GM12878 (cell line): ENCODE results near the gene ITPR3. TPM values are rescaled to one million over a fixed set of nuclear protein-coding genes. Genes with fewer than 3 reads are reported as not detected.

ENCODE experiments used
- ATAC-seq: fragments of 200-7000 bp; cut with Tn5 transposase; 3 replicates; pipeline ENCODE4 v1.9.1; 2020; ENCODE audit warnings: mild to moderate bottlenecking, moderate library complexity
- BruUV-seq: library from RNA; stranded (reverse); fragments of 400-500 nt; replicated peaks from 2 replicates; lab custom pipeline; 2021; lab: Mats Ljungman, UMichigan
- CTCF ChIA-PET: fragments of 300-600 bp; sonication (Branson Sonifier 250); formaldehyde crosslinking; extraction: SDS; loops from one replicate; lab custom pipeline; 2021; ENCODE audit warnings: inconsistent platforms; lab: Yijun Ruan, JAX
- POLR2A ChIA-PET: fragments of 350-600 bp; formaldehyde crosslinking; extraction: SDS; loops from one replicate; lab custom pipeline; 2021; ENCODE audit warnings: inconsistent platforms; lab: Charles Lee
- RAD21 ChIA-PET: fragments of 300-600 bp; sonication (Branson Sonifier 250); formaldehyde crosslinking; loops from one replicate; lab custom pipeline; 2023; ENCODE audit warnings: antibody characterized with exemption; ENCODE audit not compliant: unreplicated experiment; lab: Charles Lee
- SMC1A ChIA-PET: fragments of 300-600 bp; sonication (Branson Sonifier 250); formaldehyde crosslinking; loops from one replicate; lab custom pipeline; 2023; ENCODE audit not compliant: unreplicated experiment, uncharacterized antibody; lab: Charles Lee
- DNase-seq: peaks from one replicate; pipeline ENCODE4 v3.0.0-alpha.2; 2011; ENCODE audit warnings: low read depth, low spot score
- FAIRE-seq: peaks from 3 replicates; lab custom pipeline; 2011; peaks lifted over from hg19 to GRCh38; lab: Jason Lieb, UNC
- H2AFZ ChIP-seq: 2 replicates; pipeline ENCODE4 v1.6.0; 2011; ENCODE audit warnings: low read depth, low read length, control low read depth; ENCODE audit not compliant: control insufficient read depth
- H3K27ac ChIP-seq: 2 replicates; pipeline ENCODE4 v1.5.1; 2011; ENCODE audit warnings: control low read depth; ENCODE audit not compliant: control insufficient read depth, insufficient read depth
- H3K27me3 ChIP-seq, 2 experiments: replicated peaks in 1 of 2; 2 replicates each; pipeline versions ENCODE4 v1.6.0 to v1.6.1; 2011; ENCODE audit warnings: low read length in 1 of 2; ENCODE audit not compliant: control insufficient read depth in 2 of 2, insufficient read depth in 2 of 2
- H3K36me3 ChIP-seq, 2 experiments: 2 replicates each; pipeline ENCODE4 v1.5.1; 2011; ENCODE audit warnings: low read length in 1 of 2; ENCODE audit not compliant: control insufficient read depth in 2 of 2, insufficient read depth in 2 of 2
- H3K4me1 ChIP-seq: 2 replicates; pipeline ENCODE4 v1.6.1; 2011; ENCODE audit warnings: mild to moderate bottlenecking, low read length, moderate library complexity, mixed read lengths; ENCODE audit not compliant: control insufficient read depth, insufficient read depth
- H3K4me2 ChIP-seq: 2 replicates; pipeline ENCODE4 v1.6.0; 2011; ENCODE audit warnings: control low read depth; ENCODE audit not compliant: control insufficient read depth, insufficient read depth
- H3K4me3 ChIP-seq: fragments of 200-600 bp; sonication (generic); 2 replicates; pipeline ENCODE4 v1.5.1; 2016
- H3K79me2 ChIP-seq: 2 replicates; pipeline ENCODE4 v1.6.0; 2011; ENCODE audit warnings: low read length; ENCODE audit not compliant: control insufficient read depth, insufficient read depth
- H3K9ac ChIP-seq: 2 replicates; pipeline ENCODE4 v1.8.0; 2011; ENCODE audit warnings: low read length, control low read depth, mixed read lengths; ENCODE audit not compliant: control insufficient read depth, insufficient read depth
- H3K9me3 ChIP-seq: replicated peaks from 3 replicates; pipeline ENCODE4 v1.5.1; 2011; ENCODE audit warnings: mild to moderate bottlenecking, low read length; ENCODE audit not compliant: control insufficient read depth, insufficient read depth
- H4K20me1 ChIP-seq: 2 replicates; pipeline ENCODE4 v1.6.0; 2011; ENCODE audit not compliant: control insufficient read depth, insufficient read depth
- BHLHE40 ChIP-seq, 2 experiments: fragments of 450-650 bp in 1 of 2; IDR thresholded peaks; 2 replicates each; pipeline ENCODE4 v1.6.1; 2011 to 2017; ENCODE audit warnings: low read depth in 2 of 2, borderline replicate concordance in 1 of 2, improper control_type of control experiment in 1 of 2, low read length in 1 of 2, mild to moderate bottlenecking in 1 of 2
- FOXM1 ChIP-seq: IDR thresholded peaks from 2 replicates; pipeline ENCODE4 v1.6.1; 2012; ENCODE audit warnings: low read depth, mild to moderate bottlenecking, inconsistent platforms, low read length, moderate library complexity
- GABPA ChIP-seq: IDR thresholded peaks from 2 replicates; pipeline ENCODE4 v1.6.1; 2014; ENCODE audit warnings: antibody characterized with exemption, low read depth, mild to moderate bottlenecking, inconsistent platforms
- PKNOX1 ChIP-seq: fragments of 450-650 bp; IDR thresholded peaks from 2 replicates; pipeline ENCODE4 v1.6.1; 2016; ENCODE audit warnings: mild to moderate bottlenecking
- RAD21 ChIP-seq: IDR thresholded peaks from 2 replicates; pipeline ENCODE4 v1.6.1; 2011; ENCODE audit warnings: mild to moderate bottlenecking, low read depth, low read length, moderate library complexity; ENCODE audit not compliant: insufficient read depth
- RELB ChIP-seq: fragments of 450-650 bp; IDR thresholded peaks from 2 replicates; pipeline ENCODE4 v1.6.1; 2017; ENCODE audit warnings: low read depth, mild to moderate bottlenecking, moderate library complexity
- SMARCA5 ChIP-seq: fragments of 450-650 bp; IDR thresholded peaks from 2 replicates; pipeline ENCODE4 v1.6.1; 2017; ENCODE audit warnings: mild to moderate bottlenecking
- SMC3 ChIP-seq: IDR thresholded peaks from 2 replicates; pipeline ENCODE4 v1.6.1; 2011; ENCODE audit warnings: low read length, improper control_type of control experiment, borderline replicate concordance
- WGBS: methylation state at CpG from one replicate; pipeline ENCODE4 v1.1.6; 2016; ENCODE audit warnings: low lambda C conversion rate; ENCODE audit not compliant: insufficient replicate concordance, insufficient coverage; ENCODE audit errors: missing lambda C conversion rate; 5-methylcytosine and 5-hydroxymethylcytosine counted together
- in situ Hi-C: fragments of 300-500 bp; cut with MboI; formaldehyde crosslinking; loops from 9 replicates; pipeline ENCODE4 v1.14.3; 2018; ENCODE audit warnings: mixed read lengths
- intact Hi-C: fragments of 100-400 bp; cut with micrococcal nuclease; formaldehyde crosslinking; loops from one replicate; pipeline ENCODE4 v1.14.2; 2022; ENCODE audit not compliant: unreplicated experiment
- polyA plus RNA-seq, 11 experiments: library from polyadenylated mRNA; depleted of rRNA in 4 of 11; unstranded in 6 of 11; stranded (reverse) in 5 of 11; fragments of >200 nt; fragmentation: Nextera tagmentation in 4 of 11; fragmentation: Illumina TruSeq in 1 of 11; extraction: Ambion mirVana in 4 of 11; extraction: Trizol in 1 of 11; gene quantifications; 1 replicate in 1 of 11; 2 replicates in 10 of 11; pipeline versions ENCODE4 v1.2.1 to v1.2.3, GENCODE V29; 2011 to 2016; ENCODE audit warnings: inconsistent platforms in 2 of 11, missing spikeins in 2 of 11, low read depth in 1 of 11
- total RNA-seq, 4 experiments: library from RNA; depleted of rRNA in 3 of 4; stranded (reverse); fragments of >200 nt in 3 of 4; fragmentation: Illumina TruSeq in 1 of 4; extraction: Trizol in 1 of 4; gene quantifications; 2 replicates each; pipeline versions ENCODE4 v1.2.1 to v1.2.3, GENCODE V29; 2013 to 2021
- TF ChIP-seq, protein P1 (sequence below), 3 experiments: IDR thresholded peaks in 2 of 3; conservative IDR thresholded peaks in 1 of 3; 2 replicates each; pipeline ENCODE4 v1.5.1; 2011; ENCODE audit warnings: low read depth in 3 of 3, low read length in 3 of 3, mild to moderate bottlenecking in 3 of 3, control low read depth in 2 of 3, moderate library complexity in 2 of 3, inconsistent platforms in 1 of 3, mixed read lengths in 1 of 3; ENCODE audit not compliant: control insufficient read depth in 2 of 3, insufficient read depth in 1 of 3; ENCODE audit errors: extremely low read depth in 1 of 3
- TF ChIP-seq, protein P2 (sequence below): IDR thresholded peaks from 2 replicates; pipeline ENCODE4 v1.6.1; 2011; ENCODE audit warnings: borderline replicate concordance, low read depth, mild to moderate bottlenecking, moderate library complexity, mixed read lengths, low read length; ENCODE audit not compliant: insufficient read depth; ENCODE audit errors: extremely low read length

The ITPR3 gene
- total and polyA plus RNA-seq, 10 of the 15 experiments (the other 5 are each of a cell fraction or from before 2014, with no cell fraction given): 0.32 to 34.0 (median 11.9) TPM

DNA sequence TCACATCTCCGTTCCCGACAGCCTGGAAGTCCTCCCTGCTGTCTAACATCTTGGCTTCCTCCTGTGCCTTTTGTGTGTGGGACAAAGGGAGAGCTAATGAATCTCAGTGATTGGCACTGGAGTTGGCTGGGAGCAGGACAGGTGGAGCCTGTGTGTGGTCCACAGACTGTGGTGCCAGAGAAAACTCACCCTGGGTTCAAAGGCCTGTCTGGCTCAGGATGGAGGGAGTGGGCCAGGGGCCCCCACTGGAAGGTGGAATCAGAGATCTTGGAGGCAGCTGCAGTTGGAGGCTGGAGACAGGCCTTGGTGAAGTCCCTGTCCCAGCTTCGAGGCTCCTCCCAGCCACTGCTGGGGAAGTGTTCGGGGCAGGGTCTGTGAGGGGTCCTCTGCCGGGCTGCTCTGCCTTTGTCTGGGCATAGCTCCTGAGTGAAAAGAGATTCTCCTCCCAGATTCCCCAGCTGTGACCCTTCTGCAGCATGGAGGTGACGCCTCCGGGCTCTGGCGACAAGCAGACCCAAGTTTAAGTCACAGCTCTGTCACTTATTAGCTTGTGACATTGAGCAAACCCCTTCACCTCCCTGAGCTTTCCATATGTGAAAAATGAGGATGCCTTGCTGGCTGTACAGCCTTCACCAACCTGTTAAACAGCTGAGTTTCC is 13.9 kb upstream of the ITPR3 start (continued):
- no peak for TF ChIP-seq RAD21

GRCh38 chr6:33607784-33608161 is 13.3 kb upstream of the ITPR3 start:
- Histone ChIP-seq H3K9ac (no peak overlapping the region), H3K4me2 (no peak overlapping the region), H3K27ac (no peak overlapping the region), H4K20me1 (no peaks in the 10 kb centered on the region), H2AFZ (no peak overlapping the region), H3K9me3 (no peaks in the 10 kb centered on the region; the same call in 2 of the 3 replicates), H3K4me1 (no peaks in the 10 kb centered on the region), H3K36me3 (no peaks in the 10 kb centered on the region), H3K79me2 (no peaks in the 10 kb centered on the region), H3K4me3 (no peak overlapping the region), H3K27me3 (no peaks in the 10 kb centered on the region; a peak in 1 of 4 replicates)
- in situ Hi-C loops: no loop called here
- CTCF ChIA-PET: interaction anchor here (0.6 to 6.0 kb wide), 29 partner anchors 8 to 315 kb away, joined by 3 to 235 read pairs (median 4); partner anchors contain the start of genes BAK1, ITPR3, UQCC2 and ZBTB9
- DNase-seq: no peak
- TF ChIP-seq RELB (no peak), FOXM1 (no peak), SMARCA5 (peak; percentile 90), GABPA (no peak), RAD21 (peak; percentile 59), PKNOX1 (0 out of 2 replicates have a peak, but pooled peaks have one; percentile 13), SMC3 (peak; percentile 63; the same call in 1 of the 2 replicates), BHLHE40 (IDR thresholded peaks at IDR 0.05; ENCODE audit: borderline replicate concordance in 1 of 2, low read depth in 2 of 2, low read length in 1 of 2) (peak in 1 of 2 experiments; percentile 28; a peak in 1 of 4 replicates)
- TF ChIP-seq, protein P1, sequence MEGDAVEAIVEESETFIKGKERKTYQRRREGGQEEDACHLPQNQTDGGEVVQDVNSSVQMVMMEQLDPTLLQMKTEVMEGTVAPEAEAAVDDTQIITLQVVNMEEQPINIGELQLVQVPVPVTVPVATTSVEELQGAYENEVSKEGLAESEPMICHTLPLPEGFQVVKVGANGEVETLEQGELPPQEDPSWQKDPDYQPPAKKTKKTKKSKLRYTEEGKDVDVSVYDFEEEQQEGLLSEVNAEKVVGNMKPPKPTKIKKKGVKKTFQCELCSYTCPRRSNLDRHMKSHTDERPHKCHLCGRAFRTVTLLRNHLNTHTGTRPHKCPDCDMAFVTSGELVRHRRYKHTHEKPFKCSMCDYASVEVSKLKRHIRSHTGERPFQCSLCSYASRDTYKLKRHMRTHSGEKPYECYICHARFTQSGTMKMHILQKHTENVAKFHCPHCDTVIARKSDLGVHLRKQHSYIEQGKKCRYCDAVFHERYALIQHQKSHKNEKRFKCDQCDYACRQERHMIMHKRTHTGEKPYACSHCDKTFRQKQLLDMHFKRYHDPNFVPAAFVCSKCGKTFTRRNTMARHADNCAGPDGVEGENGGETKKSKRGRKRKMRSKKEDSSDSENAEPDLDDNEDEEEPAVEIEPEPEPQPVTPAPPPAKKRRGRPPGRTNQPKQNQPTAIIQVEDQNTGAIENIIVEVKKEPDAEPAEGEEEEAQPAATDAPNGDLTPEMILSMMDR (IDR thresholded peaks at IDR 0.05 in 2 of 3, conservative IDR thresholded peaks at IDR 0.05 in 1 of 3; ENCODE audit: control insufficient read depth in 2 of 3, extremely low read depth in 1 of 3, insufficient read depth in 1 of 3, low read depth in 3 of 3, low read length in 3 of 3): peak; percentile 68 to 71 (median 69)
- TF ChIP-seq, protein P2, sequence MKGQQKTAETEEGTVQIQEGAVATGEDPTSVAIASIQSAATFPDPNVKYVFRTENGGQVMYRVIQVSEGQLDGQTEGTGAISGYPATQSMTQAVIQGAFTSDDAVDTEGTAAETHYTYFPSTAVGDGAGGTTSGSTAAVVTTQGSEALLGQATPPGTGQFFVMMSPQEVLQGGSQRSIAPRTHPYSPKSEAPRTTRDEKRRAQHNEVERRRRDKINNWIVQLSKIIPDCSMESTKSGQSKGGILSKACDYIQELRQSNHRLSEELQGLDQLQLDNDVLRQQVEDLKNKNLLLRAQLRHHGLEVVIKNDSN: peak; percentile 38
- intact Hi-C loops: loop anchor here (1.0 kb wide), 1 partner anchor 17 kb away; no protein-coding TSS in a partner anchor
- POLR2A ChIA-PET: interaction anchor here (0.6 to 1.6 kb wide), 5 partner anchors 10 to 20 kb away, joined by 3 to 11 read pairs (median 6); partner anchors contain the start of gene ITPR3
- RAD21 ChIA-PET: interaction anchor here (0.7 to 3.5 kb wide), 11 partner anchors 11 to 191 kb away, joined by 3 to 86 read pairs (median 8); partner anchors contain the start of genes BAK1 and ITPR3
- ATAC-seq: peak; percentile 95
- WGBS: 2% methylated on average over 5 of the region's 5 CpGs
- BruUV-seq: no TSS peak
- FAIRE-seq: no peak
- SMC1A ChIA-PET: interaction anchor here (0.8 to 6.6 kb wide), 15 partner anchors 9 to 284 kb away, joined by 3 to 122 read pairs (median 5); partner anchors contain the start of genes BAK1 and ITPR3
